ENCODE results near the gene CCL7.

DNA sequence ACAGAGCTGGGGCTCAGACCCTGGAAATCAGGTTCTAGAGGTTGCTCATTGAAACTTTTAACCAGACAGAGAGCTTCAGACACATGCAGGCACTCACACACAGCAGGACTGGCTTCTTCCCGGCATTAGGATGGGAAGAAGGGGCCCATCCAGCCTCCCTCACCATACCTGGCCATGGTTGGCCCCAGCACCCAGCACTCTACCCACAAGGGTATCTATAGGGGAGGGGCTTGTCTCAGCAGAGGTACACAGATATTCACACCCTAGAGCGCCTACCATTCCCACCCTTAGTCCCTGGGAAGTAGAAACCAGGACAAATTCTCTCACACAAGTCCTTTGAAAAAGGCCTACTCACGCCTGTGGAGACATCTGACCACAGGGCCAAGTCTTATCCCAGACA lies 35.4 kb upstream of the CCL7 start:
- TF ChIP-seq, protein P1, sequence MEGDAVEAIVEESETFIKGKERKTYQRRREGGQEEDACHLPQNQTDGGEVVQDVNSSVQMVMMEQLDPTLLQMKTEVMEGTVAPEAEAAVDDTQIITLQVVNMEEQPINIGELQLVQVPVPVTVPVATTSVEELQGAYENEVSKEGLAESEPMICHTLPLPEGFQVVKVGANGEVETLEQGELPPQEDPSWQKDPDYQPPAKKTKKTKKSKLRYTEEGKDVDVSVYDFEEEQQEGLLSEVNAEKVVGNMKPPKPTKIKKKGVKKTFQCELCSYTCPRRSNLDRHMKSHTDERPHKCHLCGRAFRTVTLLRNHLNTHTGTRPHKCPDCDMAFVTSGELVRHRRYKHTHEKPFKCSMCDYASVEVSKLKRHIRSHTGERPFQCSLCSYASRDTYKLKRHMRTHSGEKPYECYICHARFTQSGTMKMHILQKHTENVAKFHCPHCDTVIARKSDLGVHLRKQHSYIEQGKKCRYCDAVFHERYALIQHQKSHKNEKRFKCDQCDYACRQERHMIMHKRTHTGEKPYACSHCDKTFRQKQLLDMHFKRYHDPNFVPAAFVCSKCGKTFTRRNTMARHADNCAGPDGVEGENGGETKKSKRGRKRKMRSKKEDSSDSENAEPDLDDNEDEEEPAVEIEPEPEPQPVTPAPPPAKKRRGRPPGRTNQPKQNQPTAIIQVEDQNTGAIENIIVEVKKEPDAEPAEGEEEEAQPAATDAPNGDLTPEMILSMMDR (IDR thresholded peaks at IDR 0.05; ENCODE audit: insufficient read depth, low read depth, low read length) = no peak
- no peak for TF ChIP-seq EZH2 (IDR thresholded peaks at IDR 0.05; ENCODE audit: insufficient read depth, low read length)

Data from astrocyte (in vitro differentiated cells and primary cell).